Tracheal epithelial cell (primary cell): ENCODE data around the gene ST7L. TPM values are rescaled to one million over a fixed set of nuclear protein-coding genes. Genes with fewer than 3 reads are reported as not detected.

ENCODE experiments used
- total RNA-seq: library from RNA; depleted of rRNA; stranded (reverse); fragments of >200 nt; gene quantifications from 2 replicates; pipeline ENCODE4 v1.2.1, GENCODE V29; 2014

Gene ST7L
- 10.0 and 11.6 TPM in 2 replicates for total RNA-seq

GRCh38 chr1:112618721-112619517 lies at the start of gene ST7L:
Gene ST7L (minus strand): TSS chr1:112619141. CDS start chr1:112619113, 28 bp downstream.

GRCh38 chr1:112619518-112620376 lies 806 bp upstream of the ST7L start, which contains the start of gene CAPZA1:
Gene CAPZA1 (plus strand): TSS chr1:112619832. CDS start chr1:112619845, 13 bp downstream.

GRCh38 chr1:112508278-112509004 lies 110.5 kb downstream of the ST7L start, which contains the start of gene WNT2B:
Gene WNT2B (plus strand): TSS chr1:112508965. CDS start chr1:112509263, 298 bp downstream.

Other genes with a start within 250 kb of the ST7L start
- gene CTTNBP2NL, start 222.9 kb downstream of the ST7L start, total RNA-seq, result 7.2 and 13.0 TPM in 2 replicates
- 0.43 and 1.7 TPM in 2 replicates for gene WNT2B, start 110.2 kb downstream of the ST7L start, total RNA-seq
- 181 and 215 TPM in 2 replicates for gene CAPZA1, start 691 bp upstream of the ST7L start, total RNA-seq
- gene MOV10, start 55.5 kb upstream of the ST7L start, total RNA-seq, result 22.0 and 30.6 TPM in 2 replicates
- gene RHOC, start 88.0 kb upstream of the ST7L start, total RNA-seq, result 315 and 592 TPM in 2 replicates
- gene PPM1J, start 96.2 kb upstream of the ST7L start, total RNA-seq, result 5.1 and 7.2 TPM in 2 replicates